K562 (cell line): ENCODE data around the gene PON1. TPM values are rescaled to one million over a fixed set of nuclear protein-coding genes. Genes with fewer than 3 reads are reported as not detected.

Source experiments
- ATAC-seq: fragments of 200-7000 bp; cut with Tn5 transposase; 3 replicates; pipeline ENCODE4 v1.9.1; 2020; ENCODE audit warnings: moderate library complexity
- BruUV-seq: library from RNA; stranded (reverse); fragments of 400-500 nt; replicated peaks from 2 replicates; lab custom pipeline; 2021; lab: Mats Ljungman, UMichigan
- CTCF ChIA-PET: fragments of 300-600 bp; formaldehyde crosslinking; extraction: SDS; loops from one replicate; lab custom pipeline; 2021; ENCODE audit warnings: low intra/inter-chr PET ratio; lab: Yijun Ruan, JAX
- POLR2A ChIA-PET: fragments of 300-600, 350-650 bp; sonication (Branson Sonifier 250); formaldehyde crosslinking; extraction: SDS; loops from one replicate; lab custom pipeline; 2021; ENCODE audit warnings: antibody characterized with exemption, inconsistent platforms; lab: Yijun Ruan, JAX
- DNase-seq, 4 experiments: peaks; one replicate each; pipeline versions ENCODE4 v3.0.0 to v3.0.0-alpha.2; 2011 to 2018; ENCODE audit warnings: low spot score in 3 of 4, mixed read lengths in 3 of 4; ENCODE audit errors: extremely low read depth in 1 of 4
- FAIRE-seq: peaks from 2 replicates; lab custom pipeline; 2011; peaks lifted over from hg19 to GRCh38; lab: Jason Lieb, UNC
- H2AFZ ChIP-seq: 2 replicates; pipeline ENCODE4 v1.6.0; 2011; ENCODE audit warnings: low read depth, low read length, control low read depth, inconsistent platforms
- H3K27ac ChIP-seq: fragments of 200-600 bp; 3 replicates; pipeline ENCODE4 v1.8.0; 2011; ENCODE audit warnings: low read depth, mild to moderate bottlenecking, control low read depth, inconsistent platforms, low read length, moderate library complexity, mixed read lengths; ENCODE audit errors: extremely low read depth
- H3K27me3 ChIP-seq, 2 experiments: fragments of 300-600 bp in 1 of 2; 2 replicates in 1 of 2; 3 replicates in 1 of 2; pipeline versions ENCODE4 v1.6.0 to v1.8.0; 2011; ENCODE audit warnings: inconsistent platforms in 2 of 2, low read length in 2 of 2, mild to moderate bottlenecking in 1 of 2, mixed read lengths in 1 of 2, moderate library complexity in 1 of 2; ENCODE audit not compliant: control insufficient read depth in 2 of 2, insufficient read depth in 2 of 2
- H3K36me3 ChIP-seq: fragments of 300-600 bp; 3 replicates; pipeline ENCODE4 v1.8.0; 2011; ENCODE audit warnings: mild to moderate bottlenecking, low read length, inconsistent platforms; ENCODE audit not compliant: control insufficient read depth, insufficient read depth
- H3K4me1 ChIP-seq, 2 experiments: fragments of 200-600 bp in 1 of 2; replicated peaks in 1 of 2; 2 replicates in 1 of 2; 3 replicates in 1 of 2; pipeline versions ENCODE4 v1.5.1 to v1.8.0; 2011; ENCODE audit warnings: inconsistent platforms in 2 of 2, low read length in 2 of 2, mild to moderate bottlenecking in 1 of 2, mixed read lengths in 1 of 2, moderate library complexity in 1 of 2; ENCODE audit not compliant: control insufficient read depth in 2 of 2, insufficient read depth in 2 of 2
- H3K4me2 ChIP-seq: 2 replicates; pipeline ENCODE4 v1.6.1; 2011; ENCODE audit warnings: low read length, control low read depth, inconsistent platforms, mixed read lengths; ENCODE audit not compliant: insufficient read depth
- H3K4me3 ChIP-seq: fragments of 200-600 bp; sonication (generic), shearing (Covaris generic); 2 replicates; pipeline ENCODE4 v1.5.1; 2016; ENCODE audit warnings: control low read depth, inconsistent platforms
- H3K79me2 ChIP-seq: fragments of 200-600 bp; 3 replicates; pipeline ENCODE4 v1.8.0; 2011; ENCODE audit warnings: low read length, inconsistent platforms; ENCODE audit not compliant: control insufficient read depth, insufficient read depth
- H3K9ac ChIP-seq, 2 experiments: 2 replicates each; pipeline versions ENCODE4 v1.6.0 to v1.6.1; 2011; ENCODE audit warnings: low read depth in 2 of 2, low read length in 2 of 2, control low read depth in 1 of 2, inconsistent platforms in 1 of 2, mild to moderate bottlenecking in 1 of 2, mixed read lengths in 1 of 2; ENCODE audit not compliant: insufficient read depth in 1 of 2
- H3K9me1 ChIP-seq: one replicate; pipeline ENCODE4 v1.6.0; 2011; ENCODE audit warnings: inconsistent platforms, mild to moderate bottlenecking, low read length, moderate library complexity; ENCODE audit not compliant: control insufficient read depth, insufficient read depth
- H3K9me3 ChIP-seq: replicated peaks from 2 replicates; pipeline ENCODE4 v1.5.1; 2011; ENCODE audit warnings: low read depth, low read length, inconsistent platforms; ENCODE audit not compliant: control insufficient read depth, insufficient read depth
- H4K20me1 ChIP-seq: replicated peaks from 2 replicates; pipeline ENCODE4 v1.6.1; 2011; ENCODE audit warnings: low read length, inconsistent platforms, mixed read lengths; ENCODE audit not compliant: control insufficient read depth, insufficient read depth
- IRF2 ChIP-seq: sonication (generic); formaldehyde crosslinking; IDR thresholded peaks from 2 replicates; pipeline ENCODE4 v1.8.1; 2022; ENCODE audit warnings: mild to moderate bottlenecking, missing genetic modification reagents
- MCM2 ChIP-seq: fragments of 450-650 bp; IDR thresholded peaks from 2 replicates; pipeline ENCODE4 v1.6.1; 2017; ENCODE audit warnings: low read depth, mild to moderate bottlenecking
- NFIC ChIP-seq: fragments of 450-650 bp; IDR thresholded peaks from 2 replicates; pipeline ENCODE4 v1.6.1; 2017; ENCODE audit warnings: mild to moderate bottlenecking, inconsistent platforms
- SP2 ChIP-seq: IDR thresholded peaks from 2 replicates; pipeline ENCODE4 v1.6.1; 2011; ENCODE audit warnings: mild to moderate bottlenecking, low read depth, low read length, moderate library complexity; ENCODE audit not compliant: poor library complexity, severe bottlenecking; ENCODE audit errors: extremely low read depth
- SRSF7 ChIP-seq: fragments of 200-400 bp; formaldehyde crosslinking; optimal IDR thresholded peaks from 2 replicates; pipeline ENCODE3; 2017; ENCODE audit warnings: mild to moderate bottlenecking, low read depth, low read length
- ZNF436 ChIP-seq: fragments of 250-450, 450-650 bp; sonication (Bioruptor Pico); formaldehyde crosslinking; IDR thresholded peaks from 2 replicates; pipeline ENCODE4 v1.7.0; 2020; ENCODE audit warnings: mild to moderate bottlenecking
- ZNF551 ChIP-seq: fragments of 250-450 bp; sonication (Bioruptor Pico); IDR thresholded peaks from 2 replicates; pipeline ENCODE4 v1.5.0; 2021; ENCODE audit warnings: mild to moderate bottlenecking, moderate library complexity
- ZNF785 ChIP-seq: fragments of 250-450 bp; sonication (Bioruptor Pico); IDR thresholded peaks from 2 replicates; pipeline ENCODE4 v1.4.0; 2020; ENCODE audit warnings: mild to moderate bottlenecking
- WGBS: fragments of 100-300 bp; shearing (Covaris generic); methylation state at CpG from one replicate; pipeline ENCODE4 v1.1.6; 2016; ENCODE audit warnings: low coverage, mixed read lengths; ENCODE audit not compliant: insufficient coverage; ENCODE audit errors: missing lambda C conversion rate; 5-methylcytosine and 5-hydroxymethylcytosine counted together
- in situ Hi-C: fragments of 300-500 bp; cut with MboI; formaldehyde crosslinking; loops from 4 replicates; pipeline ENCODE4 v1.15.0; 2018; ENCODE audit warnings: inconsistent platforms, mixed read lengths
- intact Hi-C: fragments of 100-400 bp; cut with micrococcal nuclease; formaldehyde crosslinking; loops from 2 replicates; pipeline ENCODE4 v1.14.2; 2022
- polyA plus RNA-seq, 8 experiments: library from polyadenylated mRNA; depleted of rRNA in 4 of 8; stranded (reverse) in 5 of 8; unstranded in 3 of 8; fragments of >200 nt; fragmentation: Nextera tagmentation in 2 of 8; fragmentation: Illumina TruSeq in 1 of 8; extraction: Ambion mirVana in 2 of 8; extraction: Trizol in 1 of 8; gene quantifications; 2 replicates each; pipeline versions ENCODE4 v1.2.1 to v1.2.3, GENCODE V29; 2011 to 2014; ENCODE audit warnings: inconsistent platforms in 1 of 8, missing spikeins in 1 of 8
- total RNA-seq, 7 experiments: library from RNA; depleted of rRNA in 6 of 7; stranded (reverse); fragments of >200 nt in 6 of 7; fragmentation: Illumina TruSeq in 2 of 7; extraction: Trizol in 2 of 7; gene quantifications; 2 replicates each; pipeline versions ENCODE4 v1.2.1 to v1.2.3, GENCODE V29; 2011 to 2021; ENCODE audit warnings: low replicate concordance in 1 of 7
- TF ChIP-seq, protein P1 (sequence below), 3 experiments: fragments of 200-800 bp in 1 of 3; fragments of 250-450 bp in 1 of 3; fragments of 450-650 bp in 1 of 3; sonication (Bioruptor Pico) in 1 of 3; sonication (Bioruptor generic) in 1 of 3; formaldehyde crosslinking in 1 of 3; IDR thresholded peaks; 2 replicates each; pipeline versions ENCODE4 v1.6.1 to v1.8.0; 2016 to 2022; ENCODE audit warnings: mild to moderate bottlenecking in 2 of 3, missing genetic modification characterization in 2 of 3, missing compliant biosample characterization in 1 of 3, moderate library complexity in 1 of 3
- TF ChIP-seq, protein P2 (sequence below): fragments of 450-650 bp; IDR thresholded peaks from 2 replicates; pipeline ENCODE4 v1.7.0; 2016; ENCODE audit warnings: borderline replicate concordance

The PON1 gene
- total and polyA plus RNA-seq, 9 of the 15 experiments (the other 6 are each of a cell fraction or from before 2014, with no cell fraction given): not detected

DNA sequence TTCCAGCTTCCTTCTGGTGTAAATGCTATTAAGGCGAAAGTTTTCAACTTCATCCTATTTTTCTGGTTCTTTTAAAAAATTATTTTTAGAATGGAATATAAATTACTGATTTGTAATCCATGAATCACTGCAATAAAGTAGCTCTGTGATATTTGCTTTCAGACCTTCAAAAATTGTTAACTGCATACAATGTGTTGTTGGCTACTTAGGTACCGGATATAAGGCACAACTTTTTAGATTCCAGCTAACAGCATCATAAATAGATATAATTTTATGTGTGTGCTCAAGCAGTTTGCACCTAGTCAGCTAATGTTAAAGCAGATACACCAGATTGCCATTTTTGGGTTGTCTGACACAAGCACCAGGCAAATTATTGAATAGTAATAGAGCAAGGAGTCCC lies 58.7 kb downstream of the PON1 start:
- Histone ChIP-seq H3K79me2 (no peaks in the 10 kb centered on the region), H3K9me3 (no peaks in the 10 kb centered on the region), H3K9ac (no peak overlapping the region), H3K36me3 (no peaks in the 10 kb centered on the region), H4K20me1 (no peaks in the 10 kb centered on the region), H3K4me3 (no peak overlapping the region), H3K27me3 (no peaks in the 10 kb centered on the region), H3K27ac (no peak overlapping the region), H3K9me1 (no peaks in the 10 kb centered on the region)
- no TSS peak for BruUV-seq
- WGBS: 0% methylated on average over 2 of the region's 2 CpGs
- ATAC-seq (no peak), DNase-seq (no peak), FAIRE-seq (no peak)
- ChIA-PET CTCF (no interaction called here), POLR2A (interaction anchor here (0.7 to 0.9 kb wide), 2 partner anchors 12 to 178 kb away, joined by 3 to 4 read pairs; no protein-coding TSS in a partner anchor)
- in situ Hi-C loops: no loop called here
- TF ChIP-seq, protein P1, sequence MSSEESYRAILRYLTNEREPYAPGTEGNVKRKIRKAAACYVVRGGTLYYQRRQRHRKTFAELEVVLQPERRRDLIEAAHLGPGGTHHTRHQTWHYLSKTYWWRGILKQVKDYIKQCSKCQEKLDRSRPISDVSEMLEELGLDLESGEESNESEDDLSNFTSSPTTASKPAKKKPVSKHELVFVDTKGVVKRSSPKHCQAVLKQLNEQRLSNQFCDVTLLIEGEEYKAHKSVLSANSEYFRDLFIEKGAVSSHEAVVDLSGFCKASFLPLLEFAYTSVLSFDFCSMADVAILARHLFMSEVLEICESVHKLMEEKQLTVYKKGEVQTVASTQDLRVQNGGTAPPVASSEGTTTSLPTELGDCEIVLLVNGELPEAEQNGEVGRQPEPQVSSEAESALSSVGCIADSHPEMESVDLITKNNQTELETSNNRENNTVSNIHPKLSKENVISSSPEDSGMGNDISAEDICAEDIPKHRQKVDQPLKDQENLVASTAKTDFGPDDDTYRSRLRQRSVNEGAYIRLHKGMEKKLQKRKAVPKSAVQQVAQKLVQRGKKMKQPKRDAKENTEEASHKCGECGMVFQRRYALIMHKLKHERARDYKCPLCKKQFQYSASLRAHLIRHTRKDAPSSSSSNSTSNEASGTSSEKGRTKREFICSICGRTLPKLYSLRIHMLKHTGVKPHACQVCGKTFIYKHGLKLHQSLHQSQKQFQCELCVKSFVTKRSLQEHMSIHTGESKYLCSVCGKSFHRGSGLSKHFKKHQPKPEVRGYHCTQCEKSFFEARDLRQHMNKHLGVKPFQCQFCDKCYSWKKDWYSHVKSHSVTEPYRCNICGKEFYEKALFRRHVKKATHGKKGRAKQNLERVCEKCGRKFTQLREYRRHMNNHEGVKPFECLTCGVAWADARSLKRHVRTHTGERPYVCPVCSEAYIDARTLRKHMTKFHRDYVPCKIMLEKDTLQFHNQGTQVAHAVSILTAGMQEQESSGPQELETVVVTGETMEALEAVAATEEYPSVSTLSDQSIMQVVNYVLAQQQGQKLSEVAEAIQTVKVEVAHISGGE (CRISPR knock-in tag; IDR thresholded peaks at IDR 0.05): no peak
- TF ChIP-seq SP2 (no peak), NFIC (no peak), SRSF7 (no peak), MCM2 (no peak), ZNF436 (CRISPR knock-in tag) (no peak), ZNF785 (CRISPR knock-in tag) (no peak), ZNF551 (CRISPR knock-in tag) (no peak), IRF2 (CRISPR knock-in tag) (no peak)
- TF ChIP-seq, protein P2, sequence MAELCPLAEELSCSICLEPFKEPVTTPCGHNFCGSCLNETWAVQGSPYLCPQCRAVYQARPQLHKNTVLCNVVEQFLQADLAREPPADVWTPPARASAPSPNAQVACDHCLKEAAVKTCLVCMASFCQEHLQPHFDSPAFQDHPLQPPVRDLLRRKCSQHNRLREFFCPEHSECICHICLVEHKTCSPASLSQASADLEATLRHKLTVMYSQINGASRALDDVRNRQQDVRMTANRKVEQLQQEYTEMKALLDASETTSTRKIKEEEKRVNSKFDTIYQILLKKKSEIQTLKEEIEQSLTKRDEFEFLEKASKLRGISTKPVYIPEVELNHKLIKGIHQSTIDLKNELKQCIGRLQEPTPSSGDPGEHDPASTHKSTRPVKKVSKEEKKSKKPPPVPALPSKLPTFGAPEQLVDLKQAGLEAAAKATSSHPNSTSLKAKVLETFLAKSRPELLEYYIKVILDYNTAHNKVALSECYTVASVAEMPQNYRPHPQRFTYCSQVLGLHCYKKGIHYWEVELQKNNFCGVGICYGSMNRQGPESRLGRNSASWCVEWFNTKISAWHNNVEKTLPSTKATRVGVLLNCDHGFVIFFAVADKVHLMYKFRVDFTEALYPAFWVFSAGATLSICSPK: no peak
- TF ChIP-seq, all 486 proteins: peak for 0
- intact Hi-C loops: no loop called here
- H3K4me2 ChIP-seq: no peak overlapping the region
- H2AFZ ChIP-seq: no peak overlapping the region
- H3K4me1 ChIP-seq: no peaks in the 10 kb centered on the region; a peak in 1 of 5 replicates
